C1 segment of cervical spinal cord (tissue), 14 donors: Measurements from ENCODE around the gene HSD17B10.
"Not testable (repeated sequence)": the region's sequence is repeated elsewhere in the genome, so short reads cannot be mapped to it uniquely, and the experiment has no call there.

Source experiments
- DNase-seq, 14 donors: peaks; one replicate each; lab custom pipeline; 2025; lab: John Stamatoyannopoulos, UW

The HSD17B10 gene

GRCh38 chrX:53438174-53438831 lies 4.1 kb upstream of the HSD17B10 start:
- DNase-seq = no peak

GRCh38 chrX:53437206-53437605 lies 3.0 kb upstream of the HSD17B10 start:
- DNase-seq = no peak

GRCh38 chrX:53435997-53436396 lies 1.8 kb upstream of the HSD17B10 start:
- DNase-seq = peak in 3 of 14 donors; percentile 3 to 56 (median 7)

- DNase-seq = no peak
Observed at GRCh38 chrX:53430231-53430630, 3.9 kb downstream of the HSD17B10 start.

GRCh38 chrX:53429755-53430154 lies 4.4 kb downstream of the HSD17B10 start:
- DNase-seq = no peak

GRCh38 chrX:53422861-53423306 lies 11.3 kb downstream of the HSD17B10 start, which contains the start of gene RIBC1:
Gene RIBC1, plus strand, starts transcription at chrX:53422873. Its CDS starts 3,404 bp downstream, at chrX:53426277.
- no peak for DNase-seq

- peak; percentile 55 to 95 (median 92) for DNase-seq
Observed at GRCh38 chrX:53422086-53422860, 11.9 kb downstream of the HSD17B10 start, which contains the start of gene SMC1A. Gene SMC1A, minus strand, starts transcription at chrX:53422654. Its CDS starts 54 bp downstream, at chrX:53422600.

- DNase-seq = no peak
Observed at GRCh38 chrX:53421772-53422085, 12.4 kb downstream of the HSD17B10 start.

GRCh38 chrX:53421125-53421524 lies 13.0 kb downstream of the HSD17B10 start:
- DNase-seq = peak in 1 of 14 donors; percentile 0

- not testable (repeated sequence) for DNase-seq
Observed at GRCh38 chrX:53420351-53420750, 13.8 kb downstream of the HSD17B10 start.

- DNase-seq = no peak
Observed at GRCh38 chrX:53412446-53412845, 21.7 kb downstream of the HSD17B10 start.

- DNase-seq = no peak
Observed at GRCh38 chrX:53403535-53403934, 30.6 kb downstream of the HSD17B10 start.

GRCh38 chrX:53398216-53398615 lies 36.0 kb downstream of the HSD17B10 start:
- no peak for DNase-seq

GRCh38 chrX:53395605-53396298 lies 38.4 kb downstream of the HSD17B10 start:
- DNase-seq = no peak

- DNase-seq = peak in 1 of 14 donors; percentile 64
Observed at GRCh38 chrX:53383376-53384076, 50.6 kb downstream of the HSD17B10 start.
